CD4-positive, alpha-beta T cell (primary cell): ENCODE results near the gene SIM2. TPM values are rescaled to one million over a fixed set of nuclear protein-coding genes. Genes with fewer than 3 reads are reported as not detected.

Experiments
- ATAC-seq: fragments of 200-7000 bp; cut with Tn5 transposase; one replicate; pipeline ENCODE4 v1.10.0; 2022; ENCODE audit warnings: mild to moderate bottlenecking; ENCODE audit not compliant: poor library complexity
- CTCF ChIA-PET: fragments of 350-600 bp; sonication (Branson Sonifier 250); formaldehyde crosslinking; loops from one replicate; lab custom pipeline; 2021; ENCODE audit warnings: antibody characterized with exemption, inconsistent platforms; lab: Charles Lee
- POLR2A ChIA-PET: fragments of 350-600 bp; sonication (Branson Sonifier 250); formaldehyde crosslinking; loops from one replicate; lab custom pipeline; 2021; ENCODE audit warnings: antibody characterized with exemption, inconsistent platforms; lab: Charles Lee
- DNase-seq, 14 experiments: peaks; one replicate each; pipeline ENCODE4 v3.0.0-alpha.2; 2013 to 2020; ENCODE audit warnings: mixed read lengths in 2 of 14
- H3K27ac ChIP-seq, 2 donors: one replicate each; pipeline versions ENCODE4 v1.5.1 to v1.7.0; 2013; ENCODE audit warnings: low read length in 2 of 2, low read depth in 1 of 2, mild to moderate bottlenecking in 1 of 2
- H3K27me3 ChIP-seq, 2 experiments: 1 replicate in 1 of 2; 2 replicates in 1 of 2; pipeline versions ENCODE4 v1.6.1 to v1.7.0; 2013; ENCODE audit warnings: low read length in 2 of 2, control low read depth in 1 of 2, mild to moderate bottlenecking in 1 of 2, moderate library complexity in 1 of 2; ENCODE audit not compliant: insufficient read depth in 2 of 2, control insufficient read depth in 1 of 2
- H3K36me3 ChIP-seq: one replicate; pipeline ENCODE4 v1.6.1; 2013; ENCODE audit warnings: low read length, control low read depth; ENCODE audit not compliant: insufficient read depth
- H3K4me1 ChIP-seq: one replicate; pipeline ENCODE4 v1.6.1; 2013; ENCODE audit warnings: low read length, control low read depth; ENCODE audit not compliant: insufficient read depth
- H3K4me3 ChIP-seq: one replicate; pipeline ENCODE4 v1.5.1; 2013; ENCODE audit warnings: mild to moderate bottlenecking, low read length, moderate library complexity
- H3K9me3 ChIP-seq, 2 experiments: 1 replicate in 1 of 2; 2 replicates in 1 of 2; pipeline versions ENCODE4 v1.6.1 to v1.7.0; 2013; ENCODE audit warnings: low read length in 2 of 2, mild to moderate bottlenecking in 2 of 2, control low read depth in 1 of 2, moderate library complexity in 1 of 2; ENCODE audit not compliant: control insufficient read depth in 1 of 2, insufficient read depth in 1 of 2
- H3K27ac Mint-ChIP-seq: one replicate; pipeline ENCODE4 v1.8.0; 2020; ENCODE audit warnings: mixed read lengths
- H3K27me3 Mint-ChIP-seq: one replicate; pipeline ENCODE4 v1.8.0; 2021; ENCODE audit warnings: mixed read lengths
- H3K36me3 Mint-ChIP-seq: one replicate; pipeline ENCODE4 v1.8.0; 2021; ENCODE audit warnings: low read depth, mixed read lengths
- H3K4me1 Mint-ChIP-seq: one replicate; pipeline ENCODE4 v1.8.0; 2021; ENCODE audit warnings: low read depth, mixed read lengths
- H3K4me3 Mint-ChIP-seq: one replicate; pipeline ENCODE4 v1.8.0; 2020; ENCODE audit warnings: mild to moderate bottlenecking, mixed read lengths
- H3K9me3 Mint-ChIP-seq: one replicate; pipeline ENCODE4 v1.8.0; 2020; ENCODE audit warnings: mixed read lengths
- intact Hi-C, 2 experiments: fragments of 100-400 bp; cut with DNase I in 1 of 2; cut with micrococcal nuclease in 1 of 2; formaldehyde crosslinking; loops; one replicate each; pipeline versions ENCODE4 v1.15.1 to v1.9.0; 2023 to 2025; cut with DNase I, micrococcal nuclease
- total RNA-seq, 174 experiments: library from RNA in 2 of 174; stranded (reverse) in 2 of 174; gene quantifications; one replicate each; pipeline ENCODE4 v1.2.3 and lab custom pipeline; 2021 to 2026
- TF ChIP-seq, protein P1 (sequence below): fragments of 200-600 bp; IDR thresholded peaks from one replicate; pipeline ENCODE4 v1.8.0; 2022; ENCODE audit warnings: antibody characterized with exemption, mild to moderate bottlenecking

Gene SIM2
- total RNA-seq, 2 experiments from 2014 or later, result not detected

DNA sequence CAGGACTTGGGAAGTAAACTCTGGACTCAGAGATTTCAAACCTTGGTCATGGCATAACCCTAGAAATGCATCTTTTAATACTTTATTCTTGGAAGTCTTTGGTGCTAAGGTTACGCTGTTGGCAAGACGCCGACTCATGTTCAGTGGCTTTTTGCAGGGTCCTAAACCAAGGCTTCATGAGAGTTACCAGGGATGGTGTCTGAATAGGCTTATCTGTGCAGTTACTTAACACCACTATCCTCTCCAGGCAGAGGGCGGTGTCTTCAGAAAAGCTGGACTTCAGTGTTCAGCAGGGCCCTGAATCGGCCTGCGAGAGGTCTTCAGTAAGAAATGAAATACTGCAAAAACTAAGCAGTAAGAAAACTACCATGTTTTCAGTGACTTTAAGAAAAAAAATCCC lies 58.3 kb downstream of the SIM2 start:
- intact Hi-C loops, result no loop called here
- Mint-ChIP-seq H3K9me3 (no peaks in the 10 kb centered on the region), H3K36me3 (peaks cover 54% of the 10 kb centered on the region), H3K4me3 (no peak overlapping the region), H3K27ac (no peak overlapping the region), H3K27me3 (peaks cover 4% of the 10 kb centered on the region), H3K4me1 (no peaks in the 10 kb centered on the region)
- no peak overlapping the region for H3K27ac ChIP-seq
- ChIA-PET CTCF (no interaction called here), POLR2A (no interaction called here)
- no peaks in the 10 kb centered on the region for H3K4me1 ChIP-seq
- DNase-seq (no peak), ATAC-seq (no peak)
- TF ChIP-seq, protein P1, sequence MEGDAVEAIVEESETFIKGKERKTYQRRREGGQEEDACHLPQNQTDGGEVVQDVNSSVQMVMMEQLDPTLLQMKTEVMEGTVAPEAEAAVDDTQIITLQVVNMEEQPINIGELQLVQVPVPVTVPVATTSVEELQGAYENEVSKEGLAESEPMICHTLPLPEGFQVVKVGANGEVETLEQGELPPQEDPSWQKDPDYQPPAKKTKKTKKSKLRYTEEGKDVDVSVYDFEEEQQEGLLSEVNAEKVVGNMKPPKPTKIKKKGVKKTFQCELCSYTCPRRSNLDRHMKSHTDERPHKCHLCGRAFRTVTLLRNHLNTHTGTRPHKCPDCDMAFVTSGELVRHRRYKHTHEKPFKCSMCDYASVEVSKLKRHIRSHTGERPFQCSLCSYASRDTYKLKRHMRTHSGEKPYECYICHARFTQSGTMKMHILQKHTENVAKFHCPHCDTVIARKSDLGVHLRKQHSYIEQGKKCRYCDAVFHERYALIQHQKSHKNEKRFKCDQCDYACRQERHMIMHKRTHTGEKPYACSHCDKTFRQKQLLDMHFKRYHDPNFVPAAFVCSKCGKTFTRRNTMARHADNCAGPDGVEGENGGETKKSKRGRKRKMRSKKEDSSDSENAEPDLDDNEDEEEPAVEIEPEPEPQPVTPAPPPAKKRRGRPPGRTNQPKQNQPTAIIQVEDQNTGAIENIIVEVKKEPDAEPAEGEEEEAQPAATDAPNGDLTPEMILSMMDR, result no peak
- H3K4me3 ChIP-seq, result no peak overlapping the region
- no peaks in the 10 kb centered on the region for H3K27me3 ChIP-seq
- H3K36me3 ChIP-seq, result peaks cover 4% of the 10 kb centered on the region
- H3K9me3 ChIP-seq, result no peaks in the 10 kb centered on the region

- Mint-ChIP-seq H3K36me3 (peaks cover 31% of the 10 kb centered on the region), H3K27ac (no peak overlapping the region), H3K9me3 (no peaks in the 10 kb centered on the region), H3K4me1 (no peaks in the 10 kb centered on the region), H3K4me3 (no peak overlapping the region), H3K27me3 (no peaks in the 10 kb centered on the region)
- Histone ChIP-seq H3K36me3 (peaks cover 4% of the 10 kb centered on the region), H3K4me3 (no peak overlapping the region), H3K9me3 (no peaks in the 10 kb centered on the region), H3K27ac (no peak overlapping the region), H3K4me1 (no peaks in the 10 kb centered on the region), H3K27me3 (no peaks in the 10 kb centered on the region)
- no peak for DNase-seq
- ChIA-PET POLR2A (no interaction called here), CTCF (no interaction called here)
- no peak for ATAC-seq
- TF ChIP-seq, protein P1, result no peak
- intact Hi-C loops, result no loop called here
These were observed 60.6 kb downstream of the SIM2 start for GRCh38 chr21:36759348-36760083.

DNA sequence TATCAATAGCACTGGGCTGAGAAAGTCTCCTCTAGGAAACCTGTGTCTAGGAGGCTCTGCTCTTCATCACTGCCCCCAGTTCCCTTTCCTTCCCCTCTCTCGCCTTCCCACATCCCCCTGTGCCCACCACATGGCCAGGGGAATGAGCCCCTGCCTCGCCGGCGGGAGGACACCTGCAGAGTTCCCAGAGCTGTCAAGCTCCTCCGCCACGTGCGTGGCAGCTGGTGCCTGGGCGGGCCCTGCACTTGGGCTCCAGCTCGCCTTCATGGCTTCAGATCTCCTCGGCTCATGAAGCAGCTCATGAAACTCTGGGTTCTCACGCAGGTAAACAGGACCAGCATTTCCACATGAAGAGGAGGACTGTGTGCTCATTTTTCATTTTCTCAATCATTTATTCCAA lies 62.8 kb downstream of the SIM2 start:
- no peak for ATAC-seq
- H3K9me3 Mint-ChIP-seq, result no peaks in the 10 kb centered on the region
- H3K4me1 Mint-ChIP-seq, result no peaks in the 10 kb centered on the region
- no peaks in the 10 kb centered on the region for H3K27me3 Mint-ChIP-seq
- intact Hi-C loops, result no loop called here
- no peak for DNase-seq
- TF ChIP-seq, protein P1, result no peak
- CTCF ChIA-PET, result no interaction called here
- Histone ChIP-seq H3K4me3 (no peak overlapping the region), H3K4me1 (no peaks in the 10 kb centered on the region), H3K27ac (no peak overlapping the region), H3K9me3 (no peaks in the 10 kb centered on the region), H3K27me3 (no peaks in the 10 kb centered on the region), H3K36me3 (peaks cover 4% of the 10 kb centered on the region)
- no peak overlapping the region for H3K27ac Mint-ChIP-seq
- POLR2A ChIA-PET, result no interaction called here
- no peak overlapping the region for H3K4me3 Mint-ChIP-seq
- H3K36me3 Mint-ChIP-seq, result peaks cover 14% of the 10 kb centered on the region
